ENCODE measurements around the gene GRK2. TPM values are rescaled to one million over a fixed set of nuclear protein-coding genes. Genes with fewer than 3 reads are reported as not detected.

GRK2 gene
- total RNA-seq, 2 experiments from 2014 or later: 303 to 305 TPM

GRCh38 chr11:67292671-67293070 is 26.4 kb downstream of the GRK2 start:
- no peak for TF ChIP-seq CTCF (IDR thresholded peaks at IDR 0.05)
- POLR2A ChIA-PET: interaction anchor here (8.5 to 9.2 kb wide), 2 partner anchors 9 to 21 kb away, joined by 88 to 308 read pairs; partner anchors contain the start of genes GRK2 and SSH3
- intact Hi-C loops (cut with micrococcal nuclease): no loop called here
- CTCF ChIA-PET: interaction anchor here (0.7 to 2.1 kb wide), 9 partner anchors 10 to 103 kb away, joined by 3 to 15 read pairs (median 5); partner anchors contain the start of gene SSH3
- peaks cover 15% of the 10 kb centered on the region for H3K9me3 Mint-ChIP-seq
- H3K4me3 Mint-ChIP-seq: peak overlapping the region; percentile 5
- peaks cover 43% of the 10 kb centered on the region for H3K4me1 Mint-ChIP-seq (ENCODE audit: low read depth)
- H3K36me3 Mint-ChIP-seq (ENCODE audit: low read depth): peaks cover 64% of the 10 kb centered on the region
- no peak for ATAC-seq
- peak overlapping the region; percentile 51 for H3K27ac Mint-ChIP-seq
- H3K27me3 Mint-ChIP-seq: no peaks in the 10 kb centered on the region
- no peak for DNase-seq

DNA sequence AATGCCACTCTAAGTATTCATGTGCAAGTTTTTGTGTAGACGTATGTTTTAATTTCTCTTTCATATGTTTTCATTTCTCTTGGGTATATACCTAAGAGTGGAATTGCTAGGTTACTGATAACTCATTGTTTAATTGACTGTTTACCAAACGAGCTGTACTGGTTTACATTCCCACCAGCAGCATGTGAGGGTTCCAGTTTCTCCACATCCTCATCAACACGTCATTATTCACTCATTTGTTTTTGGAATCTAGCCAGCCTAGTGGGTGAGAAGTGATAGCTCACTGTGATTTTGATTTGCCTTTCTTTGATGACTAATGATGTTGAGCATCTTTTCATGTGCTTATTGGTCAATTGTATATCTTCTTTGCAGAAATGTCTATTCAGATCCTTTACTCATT is 26.8 kb downstream of the GRK2 start:
- no peak for DNase-seq
- CTCF ChIA-PET: interaction anchor here (1.2 to 2.1 kb wide), 9 partner anchors 10 to 89 kb away, joined by 3 to 15 read pairs (median 5); partner anchors contain the start of gene SSH3
- Mint-ChIP-seq H3K4me3 (peak overlapping the region; percentile 5), H3K9me3 (peaks cover 15% of the 10 kb centered on the region), H3K4me1 (ENCODE audit: low read depth) (peaks cover 39% of the 10 kb centered on the region), H3K27me3 (no peaks in the 10 kb centered on the region), H3K27ac (peak overlapping the region; percentile 51), H3K36me3 (ENCODE audit: low read depth) (peaks cover 65% of the 10 kb centered on the region)
- intact Hi-C loops (cut with micrococcal nuclease): no loop called here
- no peak for TF ChIP-seq CTCF (IDR thresholded peaks at IDR 0.05)
- ATAC-seq: no peak
- POLR2A ChIA-PET: interaction anchor here (0.9 to 9.2 kb wide), 3 partner anchors 8 to 22 kb away, joined by 3 to 308 read pairs (median 88); partner anchors contain the start of genes GRK2 and SSH3

DNA sequence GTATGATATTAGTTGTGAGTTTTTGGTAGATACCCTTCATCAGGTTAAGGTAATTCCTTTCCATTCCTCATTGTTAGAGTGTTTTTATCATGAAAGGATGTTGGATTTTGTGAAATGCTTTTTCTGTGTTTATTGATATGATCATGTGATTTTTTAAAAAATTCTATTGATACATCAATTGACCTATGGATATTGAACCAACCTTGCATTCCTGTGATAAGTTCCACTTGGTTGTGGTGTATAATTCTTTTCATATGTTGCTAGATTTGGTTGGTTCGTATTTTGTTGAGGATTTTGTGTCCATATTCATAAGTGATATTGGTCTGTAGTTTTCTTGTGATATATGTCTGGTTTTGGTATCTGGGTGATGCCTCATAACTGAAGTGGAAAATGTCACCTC is 29.6 kb downstream of the GRK2 start:
- Mint-ChIP-seq H3K27ac (no peak overlapping the region), H3K36me3 (ENCODE audit: low read depth) (peaks cover 66% of the 10 kb centered on the region), H3K27me3 (no peaks in the 10 kb centered on the region), H3K4me3 (no peak overlapping the region), H3K4me1 (ENCODE audit: low read depth) (peaks cover 37% of the 10 kb centered on the region), H3K9me3 (peaks cover 15% of the 10 kb centered on the region)
- DNase-seq: no peak
- POLR2A ChIA-PET: no interaction called here
- no peak for ATAC-seq
- CTCF ChIA-PET: interaction anchor here (0.8 to 1.2 kb wide), 2 partner anchors 43 to 86 kb away, joined by 4 read pairs; no protein-coding TSS in a partner anchor
- intact Hi-C loops (cut with micrococcal nuclease): no loop called here
- TF ChIP-seq CTCF (IDR thresholded peaks at IDR 0.05): no peak

DNA sequence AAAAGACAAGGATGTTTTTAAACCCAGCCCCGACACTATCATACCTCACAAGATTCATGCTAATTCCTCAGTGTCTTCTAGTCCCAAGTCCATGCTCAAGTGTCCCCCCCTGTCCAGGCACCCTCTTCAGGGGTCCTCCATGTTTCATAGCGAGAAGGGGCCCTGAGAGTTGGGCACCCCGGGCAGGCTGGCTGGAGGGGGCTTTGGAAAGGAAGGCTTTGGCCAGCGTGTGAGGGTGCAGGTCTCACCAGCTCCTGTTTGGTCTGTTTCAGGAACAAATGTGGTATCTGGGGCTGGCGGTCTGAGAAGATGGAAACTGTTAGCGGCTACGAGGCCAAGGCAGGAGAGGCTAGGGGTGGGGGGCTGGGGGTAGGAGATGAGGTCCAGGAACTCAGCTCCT is 32.5 kb downstream of the GRK2 start:
- Mint-ChIP-seq H3K36me3 (ENCODE audit: low read depth) (peaks cover 51% of the 10 kb centered on the region), H3K27me3 (no peaks in the 10 kb centered on the region), H3K4me3 (no peak overlapping the region), H3K4me1 (ENCODE audit: low read depth) (peaks cover 21% of the 10 kb centered on the region), H3K27ac (peak overlapping the region; percentile 69), H3K9me3 (peaks cover 15% of the 10 kb centered on the region)
- ChIA-PET POLR2A (interaction anchor here (0.9 to 6.9 kb wide), 8 partner anchors 8 to 42 kb away, joined by 3 to 88 read pairs (median 4); partner anchors contain the start of genes ANKRD13D and GRK2), CTCF (interaction anchor here (1.0 to 1.8 kb wide), 5 partner anchors 19 to 103 kb away, joined by 3 to 6 read pairs (median 3); partner anchors contain the start of genes POLD4 and PPP1CA)
- ATAC-seq: no peak
- TF ChIP-seq CTCF (IDR thresholded peaks at IDR 0.05): no peak
- DNase-seq: no peak
- intact Hi-C loops (cut with micrococcal nuclease): no loop called here

- H3K9me3 Mint-ChIP-seq: peaks cover 15% of the 10 kb centered on the region
- ChIA-PET CTCF (interaction anchor here (1.0 to 1.8 kb wide), 5 partner anchors 18 to 102 kb away, joined by 3 to 6 read pairs (median 3); partner anchors contain the start of genes POLD4 and PPP1CA), POLR2A (interaction anchor here (1.0 to 6.9 kb wide), 7 partner anchors 9 to 60 kb away, joined by 3 to 88 read pairs (median 4); partner anchors contain the start of genes ANKRD13D and GRK2)
- H3K4me1 Mint-ChIP-seq (ENCODE audit: low read depth): peaks cover 18% of the 10 kb centered on the region
- ATAC-seq: no peak
- TF ChIP-seq CTCF (IDR thresholded peaks at IDR 0.05): no peak
- DNase-seq: no peak
- no peak overlapping the region for H3K4me3 Mint-ChIP-seq
- intact Hi-C loops (cut with micrococcal nuclease): no loop called here
- no peaks in the 10 kb centered on the region for H3K27me3 Mint-ChIP-seq
- H3K36me3 Mint-ChIP-seq (ENCODE audit: low read depth): peaks cover 47% of the 10 kb centered on the region
- H3K27ac Mint-ChIP-seq: no peak overlapping the region
These were observed 33.4 kb downstream of the GRK2 start for GRCh38 chr11:67299471-67300191.

Measured in activated CD8-positive, alpha-beta T cell treated with anti-CD3 and anti-CD28 coated beads for 36 hours (primary cell).